OCI-LY3 (cell line): ENCODE results near the gene OSMR.

Experiments used
- EZH2phosphoT487 ChIP-seq: fragments of 200-600 bp; shearing (Covaris generic); IDR thresholded peaks from 2 replicates; pipeline ENCODE4 v1.6.1; 2018; ENCODE audit warnings: antibody characterized with exemption, mixed run types, low read depth
- TF ChIP-seq, protein P1 (sequence below): fragments of 200-600, 300-600 bp; sonication (generic); IDR thresholded peaks from 2 replicates; pipeline ENCODE4 v1.5.1; 2014; ENCODE audit warnings: antibody characterized with exemption, low read length, low read depth

DNA sequence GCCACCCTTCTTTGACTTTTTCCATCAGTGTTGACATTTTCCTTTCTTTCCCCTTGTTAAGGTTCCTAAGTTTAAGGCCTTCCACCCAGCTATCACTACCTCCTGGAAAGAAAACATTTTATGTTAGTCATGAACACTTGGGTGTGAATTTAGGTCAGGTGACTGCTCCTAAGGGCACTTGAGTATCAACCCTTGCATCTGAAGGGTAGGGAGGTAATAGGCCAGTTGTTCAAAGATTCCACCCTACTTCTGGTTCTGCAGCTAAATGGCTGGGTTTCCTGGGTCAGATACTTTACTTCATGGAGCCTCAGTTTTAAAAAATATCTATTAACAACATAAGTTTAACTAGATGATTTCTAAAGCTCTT, 49.1 kb upstream of the OSMR start:
- TF ChIP-seq, protein P1, sequence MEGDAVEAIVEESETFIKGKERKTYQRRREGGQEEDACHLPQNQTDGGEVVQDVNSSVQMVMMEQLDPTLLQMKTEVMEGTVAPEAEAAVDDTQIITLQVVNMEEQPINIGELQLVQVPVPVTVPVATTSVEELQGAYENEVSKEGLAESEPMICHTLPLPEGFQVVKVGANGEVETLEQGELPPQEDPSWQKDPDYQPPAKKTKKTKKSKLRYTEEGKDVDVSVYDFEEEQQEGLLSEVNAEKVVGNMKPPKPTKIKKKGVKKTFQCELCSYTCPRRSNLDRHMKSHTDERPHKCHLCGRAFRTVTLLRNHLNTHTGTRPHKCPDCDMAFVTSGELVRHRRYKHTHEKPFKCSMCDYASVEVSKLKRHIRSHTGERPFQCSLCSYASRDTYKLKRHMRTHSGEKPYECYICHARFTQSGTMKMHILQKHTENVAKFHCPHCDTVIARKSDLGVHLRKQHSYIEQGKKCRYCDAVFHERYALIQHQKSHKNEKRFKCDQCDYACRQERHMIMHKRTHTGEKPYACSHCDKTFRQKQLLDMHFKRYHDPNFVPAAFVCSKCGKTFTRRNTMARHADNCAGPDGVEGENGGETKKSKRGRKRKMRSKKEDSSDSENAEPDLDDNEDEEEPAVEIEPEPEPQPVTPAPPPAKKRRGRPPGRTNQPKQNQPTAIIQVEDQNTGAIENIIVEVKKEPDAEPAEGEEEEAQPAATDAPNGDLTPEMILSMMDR = no peak
- no peak for TF ChIP-seq EZH2phosphoT487
